Effector memory CD4-positive, alpha-beta T cell (primary cell): Measurements from ENCODE around the gene SLC6A18.
"Not testable (repeated sequence)": the region's sequence is repeated elsewhere in the genome, so short reads cannot be mapped to it uniquely, and the experiment has no call there.

ENCODE experiments used
- DNase-seq, 3 donors: peaks; one replicate each; pipeline ENCODE4 v3.0.0-alpha.2; 2020
- H3K27ac ChIP-seq: 2 replicates; pipeline ENCODE4 v1.7.0; 2013; ENCODE audit warnings: mild to moderate bottlenecking, low read length, moderate library complexity; ENCODE audit not compliant: insufficient read depth, poor library complexity, severe bottlenecking
- H3K27me3 ChIP-seq: replicated peaks from 2 replicates; pipeline ENCODE4 v1.7.0; 2013; ENCODE audit warnings: mild to moderate bottlenecking, low read length; ENCODE audit not compliant: insufficient read depth, control insufficient read depth, poor library complexity, severe bottlenecking
- H3K36me3 ChIP-seq: 2 replicates; pipeline ENCODE4 v1.7.0; 2013; ENCODE audit warnings: mild to moderate bottlenecking, low read length, moderate library complexity; ENCODE audit not compliant: control insufficient read depth, insufficient read depth
- H3K4me1 ChIP-seq: 2 replicates; pipeline ENCODE4 v1.7.0; 2013; ENCODE audit warnings: low read length, mild to moderate bottlenecking; ENCODE audit not compliant: control insufficient read depth, insufficient read depth, poor library complexity, severe bottlenecking
- H3K4me3 ChIP-seq: 2 replicates; pipeline ENCODE4 v1.7.0; 2013; ENCODE audit warnings: low read length, low read depth, mild to moderate bottlenecking; ENCODE audit not compliant: insufficient read depth, poor library complexity, severe bottlenecking
- H3K9me3 ChIP-seq: 2 replicates; pipeline ENCODE4 v1.7.0; 2013; ENCODE audit warnings: mild to moderate bottlenecking, low read length, moderate library complexity; ENCODE audit not compliant: control insufficient read depth

The SLC6A18 gene

DNA sequence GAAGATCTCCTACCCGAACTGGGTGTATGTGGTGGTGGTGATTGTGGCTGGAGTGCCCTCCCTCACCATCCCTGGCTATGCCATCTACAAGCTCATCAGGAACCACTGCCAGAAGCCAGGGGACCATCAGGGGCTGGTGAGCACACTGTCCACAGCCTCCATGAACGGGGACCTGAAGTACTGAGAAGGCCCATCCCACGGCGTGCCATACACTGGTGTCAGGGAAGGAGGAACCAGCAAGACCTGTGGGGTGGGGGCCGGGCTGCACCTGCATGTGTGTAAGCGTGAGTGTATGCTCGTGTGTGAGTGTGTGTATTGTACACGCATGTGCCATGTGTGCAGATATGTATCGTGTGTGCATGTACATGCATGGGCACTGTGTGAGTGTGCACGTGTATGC, 3.5 kb upstream of the SLC6A18 start:
- H3K9me3 ChIP-seq: no peaks in the 10 kb centered on the region
- DNase-seq: no peak
- H3K27me3 ChIP-seq: no peaks in the 10 kb centered on the region
- H3K4me3 ChIP-seq: no peak overlapping the region
- no peaks in the 10 kb centered on the region for H3K36me3 ChIP-seq
- H3K4me1 ChIP-seq: no peaks in the 10 kb centered on the region
- no peak overlapping the region for H3K27ac ChIP-seq

- Histone ChIP-seq H3K4me3 (no peak overlapping the region), H3K9me3 (no peaks in the 10 kb centered on the region), H3K27ac (no peak overlapping the region), H3K36me3 (no peaks in the 10 kb centered on the region), H3K4me1 (no peaks in the 10 kb centered on the region), H3K27me3 (no peaks in the 10 kb centered on the region)
- DNase-seq: no peak
Observed at GRCh38 chr5:1222147-1222546, 3.0 kb upstream of the SLC6A18 start.

DNA sequence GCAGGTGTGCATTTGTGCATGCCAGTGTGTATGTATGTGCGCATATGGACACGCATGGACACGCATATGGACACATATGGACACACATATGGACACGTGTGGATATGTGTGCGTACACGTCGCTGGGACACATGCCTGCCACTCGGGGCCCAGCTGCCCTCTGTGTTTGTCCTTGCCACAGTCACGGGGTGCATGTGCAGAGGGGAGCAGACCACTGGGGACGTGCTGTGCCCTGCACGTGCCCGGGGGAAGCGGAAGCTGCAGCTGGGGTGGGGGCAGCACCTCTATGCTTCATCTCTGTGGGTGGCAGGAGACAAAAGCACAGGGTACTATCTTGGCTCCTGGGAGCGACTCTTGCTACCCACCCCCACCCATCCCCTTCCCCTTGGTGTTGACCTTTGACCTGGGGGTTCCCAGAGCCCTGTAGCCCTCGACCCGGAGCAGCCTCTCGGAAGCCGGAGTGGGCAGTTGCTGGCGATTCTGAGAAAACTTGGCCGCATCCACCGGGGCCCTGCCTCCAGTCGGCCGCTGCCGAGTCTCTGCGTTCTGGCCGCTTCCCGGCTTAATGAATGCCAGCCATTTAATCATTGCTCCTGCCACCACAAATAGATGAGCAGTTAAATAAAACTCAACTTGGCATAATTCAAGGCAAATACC, 2.4 kb upstream of the SLC6A18 start:
- no peaks in the 10 kb centered on the region for H3K27me3 ChIP-seq
- H3K27ac ChIP-seq: no peak overlapping the region
- H3K4me1 ChIP-seq: no peaks in the 10 kb centered on the region
- DNase-seq: no peak
- no peaks in the 10 kb centered on the region for H3K9me3 ChIP-seq
- H3K36me3 ChIP-seq: no peaks in the 10 kb centered on the region
- H3K4me3 ChIP-seq: no peak overlapping the region

- Histone ChIP-seq H3K27ac (no peak overlapping the region), H3K4me1 (no peaks in the 10 kb centered on the region), H3K4me3 (no peak overlapping the region), H3K36me3 (no peaks in the 10 kb centered on the region), H3K9me3 (no peaks in the 10 kb centered on the region), H3K27me3 (no peaks in the 10 kb centered on the region)
- no peak for DNase-seq
Observed at GRCh38 chr5:1223278-1223670, 1.9 kb upstream of the SLC6A18 start.

GRCh38 chr5:1224631-1225030, 550 bp upstream of the SLC6A18 start:
- DNase-seq: no peak
- no peaks in the 10 kb centered on the region for H3K4me1 ChIP-seq
- no peaks in the 10 kb centered on the region for H3K9me3 ChIP-seq
- no peaks in the 10 kb centered on the region for H3K36me3 ChIP-seq
- no peak overlapping the region for H3K4me3 ChIP-seq
- no peak overlapping the region for H3K27ac ChIP-seq
- no peaks in the 10 kb centered on the region for H3K27me3 ChIP-seq

DNA sequence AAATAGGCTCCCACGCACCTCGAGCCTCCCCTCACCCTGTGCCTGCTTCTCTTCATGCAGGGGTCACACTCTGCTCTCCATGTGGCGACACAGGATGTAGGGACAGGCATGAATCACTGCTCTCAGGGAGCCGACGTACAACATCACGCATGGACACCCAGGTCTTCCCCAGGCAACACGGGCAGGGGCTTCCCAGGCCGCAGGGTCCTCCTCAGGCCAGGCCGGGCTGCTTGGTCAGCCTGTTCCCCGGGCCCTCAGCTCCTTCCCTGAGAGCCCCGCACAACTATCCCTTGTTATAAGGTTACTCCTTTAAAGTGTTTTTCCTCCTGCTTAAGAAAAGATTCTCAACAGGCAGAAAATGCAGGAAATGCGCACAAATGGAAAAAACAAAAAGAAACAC, 1.1 kb downstream of the SLC6A18 start:
- Histone ChIP-seq H3K27me3 (peaks cover 4% of the 10 kb centered on the region), H3K36me3 (no peaks in the 10 kb centered on the region), H3K27ac (no peak overlapping the region), H3K4me1 (no peaks in the 10 kb centered on the region), H3K9me3 (no peaks in the 10 kb centered on the region), H3K4me3 (no peak overlapping the region)
- DNase-seq: no peak

DNA sequence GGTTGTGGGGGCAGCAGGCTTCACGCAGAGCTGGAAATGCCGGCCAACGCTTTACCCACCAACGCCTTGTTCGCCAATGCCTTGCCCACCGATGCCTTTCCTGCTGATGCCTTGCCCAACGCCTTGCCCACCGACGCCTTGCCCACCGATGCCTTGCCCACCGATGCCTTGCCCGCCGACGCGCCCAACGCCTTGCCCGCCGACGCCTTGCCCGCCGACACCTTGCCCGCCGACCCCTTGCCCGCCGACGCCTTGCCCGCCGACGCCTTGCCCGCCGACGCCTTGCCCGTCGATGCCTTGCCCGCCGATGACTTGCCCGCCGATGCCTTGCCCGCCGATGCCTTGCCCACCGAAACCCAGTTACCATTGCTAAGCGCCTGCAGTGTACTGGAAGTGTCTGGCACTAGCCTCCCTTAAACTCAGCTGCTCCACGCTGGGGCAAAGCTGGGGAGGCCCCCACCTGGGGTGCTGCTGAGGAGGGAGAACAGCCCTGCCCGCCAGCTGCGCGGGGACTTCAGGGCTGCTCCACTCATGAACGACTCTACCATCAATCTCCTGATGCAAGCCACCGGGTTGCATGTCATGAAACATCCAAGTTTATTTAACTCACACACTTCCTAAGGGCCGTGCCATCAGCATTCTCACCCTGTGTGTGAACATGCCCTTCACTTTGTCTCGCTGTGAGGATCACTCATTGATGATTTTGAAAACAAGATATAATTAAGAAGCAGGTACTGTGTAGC, 1.8 kb downstream of the SLC6A18 start:
- Histone ChIP-seq H3K36me3 (no peaks in the 10 kb centered on the region), H3K27ac (no peak overlapping the region), H3K4me3 (no peak overlapping the region), H3K27me3 (peaks cover 4% of the 10 kb centered on the region), H3K4me1 (no peaks in the 10 kb centered on the region), H3K9me3 (no peaks in the 10 kb centered on the region)
- DNase-seq: no peak

GRCh38 chr5:1227667-1228066, 2.5 kb downstream of the SLC6A18 start:
- no peaks in the 10 kb centered on the region for H3K4me1 ChIP-seq
- H3K4me3 ChIP-seq: no peak overlapping the region
- H3K36me3 ChIP-seq: no peaks in the 10 kb centered on the region
- H3K27me3 ChIP-seq: peaks cover 4% of the 10 kb centered on the region
- no peaks in the 10 kb centered on the region for H3K9me3 ChIP-seq
- DNase-seq: no peak
- H3K27ac ChIP-seq: no peak overlapping the region

DNA sequence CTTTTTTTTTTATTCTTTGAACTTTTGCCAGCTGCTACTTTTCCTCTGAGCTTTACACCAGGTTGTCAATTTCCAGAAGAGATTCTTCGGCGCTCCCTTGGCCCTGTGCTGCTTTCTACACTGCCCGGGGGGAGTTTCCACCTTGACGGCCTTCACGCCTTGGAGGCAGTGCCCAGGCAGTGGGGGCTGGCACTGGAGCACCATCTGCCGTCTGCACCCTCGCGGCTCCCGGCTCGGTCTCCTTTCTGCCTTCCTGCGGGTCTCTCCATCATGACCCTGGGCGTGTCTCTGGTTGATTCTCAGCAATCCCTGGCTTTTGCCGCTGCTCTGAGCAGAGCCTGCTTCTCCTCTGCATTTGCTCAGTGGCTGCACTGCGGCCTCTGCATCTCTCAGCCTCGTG, 2.9 kb downstream of the SLC6A18 start:
- Histone ChIP-seq H3K4me1 (no peaks in the 10 kb centered on the region), H3K36me3 (no peaks in the 10 kb centered on the region), H3K9me3 (no peaks in the 10 kb centered on the region), H3K27me3 (peaks cover 4% of the 10 kb centered on the region), H3K27ac (no peak overlapping the region), H3K4me3 (no peak overlapping the region)
- no peak for DNase-seq

- H3K27ac ChIP-seq, H3K27me3 ChIP-seq, DNase-seq, H3K36me3 ChIP-seq, H3K9me3 ChIP-seq, H3K4me1 ChIP-seq, H3K4me3 ChIP-seq: not testable (repeated sequence)
Observed at GRCh38 chr5:1229023-1229422, 3.8 kb downstream of the SLC6A18 start.
